Measurements from ENCODE around the gene HAO1.

- TF ChIP-seq, protein P1, sequence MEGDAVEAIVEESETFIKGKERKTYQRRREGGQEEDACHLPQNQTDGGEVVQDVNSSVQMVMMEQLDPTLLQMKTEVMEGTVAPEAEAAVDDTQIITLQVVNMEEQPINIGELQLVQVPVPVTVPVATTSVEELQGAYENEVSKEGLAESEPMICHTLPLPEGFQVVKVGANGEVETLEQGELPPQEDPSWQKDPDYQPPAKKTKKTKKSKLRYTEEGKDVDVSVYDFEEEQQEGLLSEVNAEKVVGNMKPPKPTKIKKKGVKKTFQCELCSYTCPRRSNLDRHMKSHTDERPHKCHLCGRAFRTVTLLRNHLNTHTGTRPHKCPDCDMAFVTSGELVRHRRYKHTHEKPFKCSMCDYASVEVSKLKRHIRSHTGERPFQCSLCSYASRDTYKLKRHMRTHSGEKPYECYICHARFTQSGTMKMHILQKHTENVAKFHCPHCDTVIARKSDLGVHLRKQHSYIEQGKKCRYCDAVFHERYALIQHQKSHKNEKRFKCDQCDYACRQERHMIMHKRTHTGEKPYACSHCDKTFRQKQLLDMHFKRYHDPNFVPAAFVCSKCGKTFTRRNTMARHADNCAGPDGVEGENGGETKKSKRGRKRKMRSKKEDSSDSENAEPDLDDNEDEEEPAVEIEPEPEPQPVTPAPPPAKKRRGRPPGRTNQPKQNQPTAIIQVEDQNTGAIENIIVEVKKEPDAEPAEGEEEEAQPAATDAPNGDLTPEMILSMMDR (IDR thresholded peaks at IDR 0.05), result no peak
- TF ChIP-seq POLR2A (IDR thresholded peaks at IDR 0.05), result no peak
These were observed 2.2 kb downstream of the HAO1 start for GRCh38 chr20:7938058-7938457.

Data from uterus (tissue), 2 donors.